ENCODE results near the gene CCDC171. TPM values are rescaled to one million over a fixed set of nuclear protein-coding genes. Genes with fewer than 3 reads are reported as not detected.

The CCDC171 gene
- polyA plus RNA-seq: 1 to 10 TPM in 2 of 4 donors, under 1 TPM in 2; 0.27 to 2.1 (median 0.92) TPM
- long read RNA-seq, donor 1: 0 reads
- long read RNA-seq, donor 2: 0 reads
- long read RNA-seq, donor 3: 0 reads
- long read RNA-seq, donor 4: 0 reads
- long read RNA-seq, donor 5: 0 reads
- long read RNA-seq, donor 6: 0 reads
- long read RNA-seq, donor 7: 0 reads
- long read RNA-seq, donor 8: 0 reads
- long read RNA-seq, donor 9: 0 reads
- long read RNA-seq, donor 10: 0 reads

- peak; percentile 94 to 96 for DNase-seq
- FAIRE-seq: no peak
- Histone ChIP-seq H3K27ac (ENCODE audit: low read depth in 1 of 3, low read length in 2 of 3) (peak within 1 kb of the TSS; percentile 22 to 94 (median 76)), H3K4me1 (ENCODE audit: control insufficient read depth in 3 of 3, insufficient read depth in 2 of 3, low read depth in 1 of 3, low read length in 2 of 3) (peaks cover 0 to 10% (median 3%) of the 10 kb centered on the region in 3 donors), H3K36me3 (ENCODE audit: control insufficient read depth in 3 of 3, insufficient read depth in 2 of 3, low read depth in 1 of 3, low read length in 3 of 3) (no peaks in the 10 kb centered on the region), H3K27me3 (ENCODE audit: control insufficient read depth in 3 of 3, insufficient read depth in 3 of 3, low read length in 3 of 3) (no peaks in the 10 kb centered on the region), H3K4me3 (ENCODE audit: low read depth in 1 of 3, low read length in 3 of 3) (peak within 1 kb of the TSS; percentile 48 to 92 (median 64)), H3K9me3 (ENCODE audit: control insufficient read depth in 2 of 2, insufficient read depth in 1 of 2, low read depth in 1 of 2, low read length in 1 of 2) (no peaks in the 10 kb centered on the region)
- 0% methylated on average over 58 to 65 of the region's 65 CpGs for WGBS, 3 donors
These were observed at the start of gene CCDC171 for GRCh38 chr9:15552636-15553527. CCDC171 (plus strand) TSS chr9:15553043; CDS start chr9:15564089, 11,046 bp downstream.

- Histone ChIP-seq H3K9me3 (ENCODE audit: control insufficient read depth in 2 of 2, insufficient read depth in 1 of 2, low read depth in 1 of 2, low read length in 1 of 2) (no peaks in the 10 kb centered on the region), H3K4me1 (ENCODE audit: control insufficient read depth in 3 of 3, insufficient read depth in 2 of 3, low read depth in 1 of 3, low read length in 2 of 3) (peaks cover 0 to 4% (median 0%) of the 10 kb centered on the region in 3 donors), H3K4me3 (ENCODE audit: low read depth in 1 of 3, low read length in 3 of 3) (no peak overlapping the region), H3K36me3 (ENCODE audit: control insufficient read depth in 3 of 3, insufficient read depth in 2 of 3, low read depth in 1 of 3, low read length in 3 of 3) (peaks cover 0 to 15% (median 2%) of the 10 kb centered on the region in 3 donors), H3K27ac (ENCODE audit: low read depth in 1 of 3, low read length in 2 of 3) (no peak overlapping the region), H3K27me3 (ENCODE audit: control insufficient read depth in 3 of 3, insufficient read depth in 3 of 3, low read length in 3 of 3) (no peaks in the 10 kb centered on the region)
- FAIRE-seq: no peak
- WGBS, 3 donors: 84 to 97% (median 96%) methylated on average over 3 of the region's 3 CpGs
- no peak for DNase-seq
These were observed 46.9 kb upstream of the CCDC171 start for GRCh38 chr9:15505921-15506320.

- Histone ChIP-seq H3K4me3 (ENCODE audit: low read depth in 1 of 3, low read length in 3 of 3) (peak overlapping the region; percentile 84 to 90 (median 86)), H3K36me3 (ENCODE audit: control insufficient read depth in 3 of 3, insufficient read depth in 2 of 3, low read depth in 1 of 3, low read length in 3 of 3) (peaks cover 0 to 5% (median 2%) of the 10 kb centered on the region in 3 donors), H3K27me3 (ENCODE audit: control insufficient read depth in 3 of 3, insufficient read depth in 3 of 3, low read length in 3 of 3) (no peaks in the 10 kb centered on the region), H3K4me1 (ENCODE audit: control insufficient read depth in 3 of 3, insufficient read depth in 2 of 3, low read depth in 1 of 3, low read length in 2 of 3) (peaks cover 0 to 4% (median 0%) of the 10 kb centered on the region in 3 donors), H3K9me3 (ENCODE audit: control insufficient read depth in 2 of 2, insufficient read depth in 1 of 2, low read depth in 1 of 2, low read length in 1 of 2) (no peaks in the 10 kb centered on the region), H3K27ac (ENCODE audit: low read depth in 1 of 3, low read length in 2 of 3) (peak overlapping the region; percentile 73 to 100 (median 82))
- 1 to 2% (median 1%) methylated on average over 41 to 76 of the region's 76 CpGs for WGBS, 3 donors
- FAIRE-seq (no peak), DNase-seq (peak; percentile 36 to 41)
These were observed 42.7 kb upstream of the CCDC171 start for GRCh38 chr9:15509931-15510788.

GRCh38 chr9:15510789-15511575, 41.9 kb upstream of the CCDC171 start, which contains the start of gene PSIP1:
PSIP1 (minus strand) TSS chr9:15510970; CDS start chr9:15510188, 782 bp downstream.
- no peaks in the 10 kb centered on the region for H3K27me3 ChIP-seq (ENCODE audit: control insufficient read depth in 3 of 3, insufficient read depth in 3 of 3, low read length in 3 of 3)
- WGBS, 3 donors: 0% methylated on average over 69 to 72 of the region's 72 CpGs
- H3K4me3 ChIP-seq (ENCODE audit: low read depth in 1 of 3, low read length in 3 of 3): peak within 1 kb of the TSS; percentile 84 to 90 (median 86)
- H3K4me1 ChIP-seq (ENCODE audit: control insufficient read depth in 3 of 3, insufficient read depth in 2 of 3, low read depth in 1 of 3, low read length in 2 of 3): peaks cover 0 to 4% (median 0%) of the 10 kb centered on the region in 3 donors
- no peaks in the 10 kb centered on the region for H3K9me3 ChIP-seq (ENCODE audit: control insufficient read depth in 2 of 2, insufficient read depth in 1 of 2, low read depth in 1 of 2, low read length in 1 of 2)
- DNase-seq: peak; percentile 78 to 94
- peaks cover 0 to 5% (median 0%) of the 10 kb centered on the region in 3 donors for H3K36me3 ChIP-seq (ENCODE audit: control insufficient read depth in 3 of 3, insufficient read depth in 2 of 3, low read depth in 1 of 3, low read length in 3 of 3)
- FAIRE-seq: no peak
- peak within 1 kb of the TSS; percentile 73 to 100 (median 82) for H3K27ac ChIP-seq (ENCODE audit: low read depth in 1 of 3, low read length in 2 of 3)

GRCh38 chr9:15512204-15512603, 40.6 kb upstream of the CCDC171 start:
- no peak for DNase-seq
- Histone ChIP-seq H3K9me3 (ENCODE audit: control insufficient read depth in 2 of 2, insufficient read depth in 1 of 2, low read depth in 1 of 2, low read length in 1 of 2) (no peaks in the 10 kb centered on the region), H3K27ac (ENCODE audit: low read depth in 1 of 3, low read length in 2 of 3) (no peak overlapping the region), H3K36me3 (ENCODE audit: control insufficient read depth in 3 of 3, insufficient read depth in 2 of 3, low read depth in 1 of 3, low read length in 3 of 3) (peaks cover 0 to 3% (median 0%) of the 10 kb centered on the region in 3 donors), H3K27me3 (ENCODE audit: control insufficient read depth in 3 of 3, insufficient read depth in 3 of 3, low read length in 3 of 3) (no peaks in the 10 kb centered on the region), H3K4me1 (ENCODE audit: control insufficient read depth in 3 of 3, insufficient read depth in 2 of 3, low read depth in 1 of 3, low read length in 2 of 3) (peaks cover 0 to 4% (median 0%) of the 10 kb centered on the region in 3 donors), H3K4me3 (ENCODE audit: low read depth in 1 of 3, low read length in 3 of 3) (no peak overlapping the region)
- no peak for FAIRE-seq
- 93 to 100% (median 95%) methylated on average over 1 of the region's 1 CpG for WGBS, 3 donors

GRCh38 chr9:15512889-15513288, 40.0 kb upstream of the CCDC171 start:
- Histone ChIP-seq H3K27ac (ENCODE audit: low read depth in 1 of 3, low read length in 2 of 3) (no peak overlapping the region), H3K9me3 (ENCODE audit: control insufficient read depth in 2 of 2, insufficient read depth in 1 of 2, low read depth in 1 of 2, low read length in 1 of 2) (no peaks in the 10 kb centered on the region), H3K27me3 (ENCODE audit: control insufficient read depth in 3 of 3, insufficient read depth in 3 of 3, low read length in 3 of 3) (no peaks in the 10 kb centered on the region), H3K4me1 (ENCODE audit: control insufficient read depth in 3 of 3, insufficient read depth in 2 of 3, low read depth in 1 of 3, low read length in 2 of 3) (peaks cover 0 to 4% (median 0%) of the 10 kb centered on the region in 3 donors), H3K36me3 (ENCODE audit: control insufficient read depth in 3 of 3, insufficient read depth in 2 of 3, low read depth in 1 of 3, low read length in 3 of 3) (no peaks in the 10 kb centered on the region), H3K4me3 (ENCODE audit: low read depth in 1 of 3, low read length in 3 of 3) (no peak overlapping the region)
- DNase-seq: no peak
- no peak for FAIRE-seq
- 42 to 60% (median 58%) methylated on average over 3 of the region's 3 CpGs for WGBS, 3 donors

- no peak overlapping the region for H3K4me3 ChIP-seq (ENCODE audit: low read depth in 1 of 3, low read length in 3 of 3)
- peaks cover 0 to 4% (median 0%) of the 10 kb centered on the region in 3 donors for H3K4me1 ChIP-seq (ENCODE audit: control insufficient read depth in 3 of 3, insufficient read depth in 2 of 3, low read depth in 1 of 3, low read length in 2 of 3)
- H3K27ac ChIP-seq (ENCODE audit: low read depth in 1 of 3, low read length in 2 of 3): no peak overlapping the region
- H3K27me3 ChIP-seq (ENCODE audit: control insufficient read depth in 3 of 3, insufficient read depth in 3 of 3, low read length in 3 of 3): no peaks in the 10 kb centered on the region
- DNase-seq (no peak), FAIRE-seq (no peak)
- 44 to 53% (median 47%) methylated on average over 1 of the region's 1 CpG for WGBS, 3 donors
- no peaks in the 10 kb centered on the region for H3K9me3 ChIP-seq (ENCODE audit: control insufficient read depth in 2 of 2, insufficient read depth in 1 of 2, low read depth in 1 of 2, low read length in 1 of 2)
- H3K36me3 ChIP-seq (ENCODE audit: control insufficient read depth in 3 of 3, insufficient read depth in 2 of 3, low read depth in 1 of 3, low read length in 3 of 3): no peaks in the 10 kb centered on the region
These were observed 39.5 kb upstream of the CCDC171 start for GRCh38 chr9:15513335-15513734.

All from small intestine (tissue), 16 donors.